WTC11 (cell line): ENCODE results near the gene SAMD4A. TPM values are rescaled to one million over a fixed set of nuclear protein-coding genes. Genes with fewer than 3 reads are reported as not detected.

Source experiments
- ATAC-seq: fragments of 200-7000 bp; cut with Tn5 transposase; 2 replicates; pipeline ENCODE4 v1.10.0; 2021; ENCODE audit warnings: mild to moderate bottlenecking, moderate library complexity
- CTCF ChIA-PET: fragments of 300-600 bp; sonication (Branson Sonifier 250); formaldehyde crosslinking; loops from one replicate; lab custom pipeline; 2021; ENCODE audit warnings: antibody characterized with exemption; lab: Charles Lee
- POLR2A ChIA-PET: fragments of 350-600 bp; sonication (Branson Sonifier 250); formaldehyde crosslinking; loops from one replicate; lab custom pipeline; 2021; ENCODE audit warnings: antibody characterized with exemption; lab: Charles Lee
- DNase-seq: peaks from one replicate; pipeline ENCODE4 v3.0.0; 2021; ENCODE audit warnings: low spot score
- H3K27ac Mint-ChIP-seq: 2 replicates; pipeline ENCODE4 v1.8.0; 2021; ENCODE audit warnings: mixed read lengths
- H3K27me3 Mint-ChIP-seq: 2 replicates; pipeline ENCODE4 v1.8.0; 2021; ENCODE audit warnings: low read depth, mild to moderate bottlenecking, moderate library complexity, mixed read lengths
- H3K36me3 Mint-ChIP-seq: 2 replicates; pipeline ENCODE4 v1.8.0; 2021; ENCODE audit warnings: mixed read lengths
- H3K4me1 Mint-ChIP-seq: 2 replicates; pipeline ENCODE4 v1.8.0; 2022; ENCODE audit warnings: mixed read lengths
- H3K4me3 Mint-ChIP-seq: 2 replicates; pipeline ENCODE4 v1.8.0; 2021; ENCODE audit warnings: mild to moderate bottlenecking, moderate library complexity, mixed read lengths
- H3K9me3 Mint-ChIP-seq: 2 replicates; pipeline ENCODE4 v1.8.0; 2021; ENCODE audit warnings: mixed read lengths
- ATF1 ChIP-seq: sonication (generic); formaldehyde crosslinking; IDR thresholded peaks from 2 replicates; pipeline ENCODE4 v1.8.1; 2023; ENCODE audit warnings: mild to moderate bottlenecking, moderate library complexity, missing genetic modification reagents
- ATF6 ChIP-seq: sonication (generic); formaldehyde crosslinking; IDR thresholded peaks from 2 replicates; pipeline ENCODE4 v1.8.1; 2023; ENCODE audit warnings: mild to moderate bottlenecking, missing genetic modification reagents
- CTCF ChIP-seq: fragments of 200-600 bp; IDR thresholded peaks from 2 replicates; pipeline ENCODE4 v1.8.0; 2022; ENCODE audit warnings: antibody characterized with exemption
- E2F4 ChIP-seq: sonication (generic); formaldehyde crosslinking; IDR thresholded peaks from 2 replicates; pipeline ENCODE4 v1.8.1; 2022; ENCODE audit warnings: low read depth, mild to moderate bottlenecking, moderate library complexity, missing genetic modification reagents, borderline replicate concordance
- ETV6 ChIP-seq: sonication (generic); formaldehyde crosslinking; IDR thresholded peaks from 2 replicates; pipeline ENCODE4 v1.8.1; 2022; ENCODE audit warnings: mild to moderate bottlenecking, missing genetic modification reagents
- GRHL2 ChIP-seq: fragments of 250-450 bp; sonication (Bioruptor Pico); IDR thresholded peaks from 2 replicates; pipeline ENCODE4 v1.8.0; 2022; ENCODE audit warnings: mild to moderate bottlenecking, moderate library complexity; ENCODE audit not compliant: insufficient replicate concordance, severe bottlenecking
- HMGA2 ChIP-seq: fragments of 250-450 bp; sonication (Bioruptor Pico); IDR thresholded peaks from 2 replicates; pipeline ENCODE4 v1.4.0; 2021; ENCODE audit warnings: mild to moderate bottlenecking, moderate library complexity
- JAZF1 ChIP-seq: fragments of 250-450 bp; sonication (Bioruptor Pico); IDR thresholded peaks from 2 replicates; pipeline ENCODE4 v1.9.0; 2021; ENCODE audit warnings: moderate library complexity, mild to moderate bottlenecking, inconsistent platforms
- MLX ChIP-seq: sonication (generic); formaldehyde crosslinking; IDR thresholded peaks from 2 replicates; pipeline ENCODE4 v1.8.1; 2023; ENCODE audit warnings: mild to moderate bottlenecking, missing genetic modification reagents, moderate library complexity
- MYBL2 ChIP-seq: sonication (generic); formaldehyde crosslinking; IDR thresholded peaks from 2 replicates; pipeline ENCODE4 v1.8.1; 2023; ENCODE audit warnings: mild to moderate bottlenecking, moderate library complexity, missing genetic modification reagents
- NFYB ChIP-seq: sonication (generic); formaldehyde crosslinking; conservative IDR thresholded peaks from 2 replicates; pipeline ENCODE4 v1.8.0; 2022; ENCODE audit warnings: low read depth, missing genetic modification reagents
- OVOL2 ChIP-seq: fragments of 250-450 bp; sonication (Bioruptor Pico); IDR thresholded peaks from 2 replicates; pipeline ENCODE4 v1.9.0; 2021; ENCODE audit warnings: mild to moderate bottlenecking, borderline replicate concordance
- SMAD4 ChIP-seq: sonication (generic); formaldehyde crosslinking; IDR thresholded peaks from 2 replicates; pipeline ENCODE4 v1.8.0; 2022; ENCODE audit warnings: mild to moderate bottlenecking, missing genetic modification reagents
- STAT6 ChIP-seq: sonication (generic); formaldehyde crosslinking; conservative IDR thresholded peaks from 2 replicates; pipeline ENCODE4 v1.8.1; 2023; ENCODE audit warnings: mild to moderate bottlenecking, low read depth, missing genetic modification reagents, moderate library complexity
- ZBTB21 ChIP-seq: sonication (generic); formaldehyde crosslinking; IDR thresholded peaks from 2 replicates; pipeline ENCODE4 v1.8.1; 2023; ENCODE audit warnings: mild to moderate bottlenecking, missing genetic modification reagents, borderline replicate concordance
- ZMAT4 ChIP-seq: fragments of 250-450 bp; sonication (Bioruptor Pico); IDR thresholded peaks from 2 replicates; pipeline ENCODE4 v1.9.0; 2021; ENCODE audit warnings: mild to moderate bottlenecking
- ZNF263 ChIP-seq: sonication (generic); formaldehyde crosslinking; IDR thresholded peaks from 2 replicates; pipeline ENCODE4 v1.8.1; 2022; ENCODE audit warnings: low read depth, mild to moderate bottlenecking, moderate library complexity, missing genetic modification reagents
- ZNF317 ChIP-seq: sonication (generic); formaldehyde crosslinking; IDR thresholded peaks from 2 replicates; pipeline ENCODE4 v1.8.1; 2023; ENCODE audit warnings: low read depth, mild to moderate bottlenecking, moderate library complexity, missing genetic modification reagents, borderline replicate concordance
- ZNF416 ChIP-seq: fragments of 250-450 bp; sonication (Bioruptor Pico); IDR thresholded peaks from 2 replicates; pipeline ENCODE4 v1.9.0; 2021; ENCODE audit warnings: mild to moderate bottlenecking, inconsistent platforms
- total RNA-seq: library from RNA; stranded (reverse); gene quantifications from 3 replicates; pipeline ENCODE4 v1.2.3, GENCODE V29; 2021

SAMD4A gene
- total RNA-seq, 1 experiment from 2014 or later, result 6.0 TPM

- no peak for ATAC-seq
- no peak overlapping the region for H3K27ac Mint-ChIP-seq
- H3K27me3 Mint-ChIP-seq, result no peaks in the 10 kb centered on the region
- H3K36me3 Mint-ChIP-seq, result no peaks in the 10 kb centered on the region; the same call in 1 of the 2 replicates
- TF ChIP-seq ZNF263 (no peak), MYBL2 (CRISPR knock-in tag) (no peak), ATF1 (no peak), GRHL2 (CRISPR knock-in tag) (no peak), ZNF416 (CRISPR knock-in tag) (no peak), OVOL2 (CRISPR knock-in tag) (no peak), NFYB (CRISPR knock-in tag) (no peak), ETV6 (CRISPR knock-in tag) (no peak), JAZF1 (CRISPR knock-in tag) (no peak), ZNF317 (CRISPR knock-in tag) (no peak), E2F4 (CRISPR knock-in tag) (no peak), MLX (no peak), ZMAT4 (CRISPR knock-in tag) (no peak), CTCF (no peak), STAT6 (CRISPR knock-in tag) (no peak), SMAD4 (CRISPR knock-in tag) (no peak), HMGA2 (CRISPR knock-in tag) (no peak), ATF6 (CRISPR knock-in tag) (no peak), ZBTB21 (CRISPR knock-in tag) (no peak)
- CTCF ChIA-PET, result interaction anchor here (0.6 kb wide), 1 partner anchor 624 kb away, joined by 4 read pairs; no protein-coding TSS in a partner anchor
- H3K4me1 Mint-ChIP-seq, result peaks cover 5% of the 10 kb centered on the region
- no peak for DNase-seq
- POLR2A ChIA-PET, result no interaction called here
- no peak overlapping the region for H3K4me3 Mint-ChIP-seq
- H3K9me3 Mint-ChIP-seq, result no peaks in the 10 kb centered on the region
These were observed 200.5 kb downstream of the SAMD4A start for GRCh38 chr14:54767450-54767849.
